HEK293 (cell line): ENCODE data around the gene GDAP2.
A peak's percentile ranks its signal among the peaks of the same experiment; 100 is the strongest.

Experiments used
- CTCF ChIA-PET: fragments of 350-600 bp; formaldehyde crosslinking; extraction: SDS; loops from one replicate; lab custom pipeline; 2021; ENCODE audit warnings: antibody characterized with exemption; lab: Yijun Ruan, JAX
- POLR2A ChIA-PET: fragments of 300-600 bp; formaldehyde crosslinking; extraction: SDS; loops from one replicate; lab custom pipeline; 2020; ENCODE audit warnings: antibody characterized with exemption, inconsistent platforms; lab: Yijun Ruan, JAX
- H3K27ac ChIP-seq: fragments of 200-500 bp; sonication (Bioruptor generic); 2 replicates; pipeline ENCODE4 v1.5.1; 2014; ENCODE audit warnings: low read depth, low read length, control low read depth, inconsistent platforms; ENCODE audit errors: extremely low read depth
- H3K36me3 ChIP-seq, 2 experiments: fragments of 200-500 bp in 1 of 2; sonication (Bioruptor generic) in 1 of 2; 1 replicate in 1 of 2; 2 replicates in 1 of 2; pipeline ENCODE4 v1.5.1; 2014 to 2017; ENCODE audit warnings: inconsistent platforms in 2 of 2, low read length in 2 of 2; ENCODE audit not compliant: control insufficient read depth in 2 of 2, insufficient read depth in 1 of 2
- H3K4me1 ChIP-seq: fragments of 200-500 bp; sonication (Bioruptor generic); 2 replicates; pipeline ENCODE4 v1.5.1; 2014; ENCODE audit warnings: mild to moderate bottlenecking, low read length, inconsistent platforms; ENCODE audit not compliant: control insufficient read depth, insufficient read depth
- H3K4me3 ChIP-seq: 2 replicates; pipeline ENCODE4 v1.5.1; 2011; ENCODE audit warnings: low read depth, mild to moderate bottlenecking, control low read depth, low read length, moderate library complexity
- H3K9me3 ChIP-seq: fragments of 200-500 bp; sonication (Bioruptor generic); 2 replicates; pipeline ENCODE4 v1.5.1; 2014; ENCODE audit warnings: low read depth, low read length, inconsistent platforms; ENCODE audit not compliant: control insufficient read depth, insufficient read depth
- BCL11A ChIP-seq: fragments of 450-650 bp; formaldehyde crosslinking; IDR thresholded peaks from 2 replicates; pipeline ENCODE4 v1.5.1; 2016; ENCODE audit warnings: low read depth, missing biosample characterization, missing genetic modification characterization
- GFI1B ChIP-seq: fragments of 450-650 bp; formaldehyde crosslinking; IDR thresholded peaks from 2 replicates; pipeline ENCODE4 v1.5.1; 2016; ENCODE audit warnings: missing biosample characterization, missing genetic modification characterization
- GLI2 ChIP-seq: fragments of 450-650 bp; formaldehyde crosslinking; IDR thresholded peaks from 2 replicates; pipeline ENCODE4; 2017; ENCODE audit warnings: missing biosample characterization, missing genetic modification characterization, low read depth, borderline replicate concordance
- HOXD13 ChIP-seq: sonication (generic); formaldehyde crosslinking; IDR thresholded peaks from 2 replicates; pipeline ENCODE4 v1.8.0; 2022; ENCODE audit warnings: missing genetic modification reagents, borderline replicate concordance
- KLF7 ChIP-seq: fragments of 450-650 bp; formaldehyde crosslinking; IDR thresholded peaks from 2 replicates; pipeline ENCODE4 v1.5.1; 2016; ENCODE audit warnings: missing biosample characterization, missing genetic modification characterization, borderline replicate concordance
- MEIS1 ChIP-seq: sonication (generic); formaldehyde crosslinking; IDR thresholded peaks from 2 replicates; pipeline ENCODE4 v1.8.1; 2022; ENCODE audit warnings: missing genetic modification reagents, mild to moderate bottlenecking, borderline replicate concordance
- PRDM6 ChIP-seq: fragments of 450-650 bp; formaldehyde crosslinking; IDR thresholded peaks from 2 replicates; pipeline ENCODE4 v1.5.1; 2017; ENCODE audit warnings: missing biosample characterization, missing genetic modification characterization
- SP2 ChIP-seq: fragments of 450-650 bp; formaldehyde crosslinking; IDR thresholded peaks from 2 replicates; pipeline ENCODE4 v1.5.1; 2016; ENCODE audit warnings: missing biosample characterization, missing genetic modification characterization
- ZNF114 ChIP-seq: fragments of 450-650 bp; formaldehyde crosslinking; IDR thresholded peaks from 2 replicates; pipeline ENCODE4 v1.5.0; 2017; ENCODE audit warnings: missing biosample characterization, missing genetic modification characterization
- ZNF23 ChIP-seq: fragments of 450-650 bp; formaldehyde crosslinking; IDR thresholded peaks from 2 replicates; pipeline ENCODE4 v1.5.1; 2016; ENCODE audit warnings: missing biosample characterization, missing genetic modification characterization, borderline replicate concordance
- ZNF324 ChIP-seq: fragments of 450-650 bp; formaldehyde crosslinking; IDR thresholded peaks from 2 replicates; pipeline ENCODE4 v1.5.1; 2016; ENCODE audit warnings: missing biosample characterization, missing genetic modification characterization
- ZNF350 ChIP-seq: fragments of 450-650 bp; formaldehyde crosslinking; IDR thresholded peaks from 2 replicates; pipeline ENCODE4 v1.5.0; 2017; ENCODE audit warnings: missing biosample characterization, mild to moderate bottlenecking, missing genetic modification characterization
- ZNF362 ChIP-seq: fragments of 450-650 bp; formaldehyde crosslinking; IDR thresholded peaks from 2 replicates; pipeline ENCODE4 v1.5.1; 2016; ENCODE audit warnings: missing biosample characterization, missing genetic modification characterization
- ZNF558 ChIP-seq: fragments of 450-650 bp; formaldehyde crosslinking; IDR thresholded peaks from 2 replicates; pipeline ENCODE4 v1.5.1; 2016; ENCODE audit warnings: missing biosample characterization, missing genetic modification characterization
- ZNF639 ChIP-seq: fragments of 450-650 bp; formaldehyde crosslinking; IDR thresholded peaks from 2 replicates; pipeline ENCODE4 v1.5.1; 2016; ENCODE audit warnings: missing biosample characterization, missing genetic modification characterization
- ZNF707 ChIP-seq: fragments of 450-650 bp; formaldehyde crosslinking; IDR thresholded peaks from 2 replicates; pipeline ENCODE4 v1.5.1; 2016; ENCODE audit warnings: missing biosample characterization, missing genetic modification characterization
- ZNF777 ChIP-seq: fragments of 450-650 bp; formaldehyde crosslinking; IDR thresholded peaks from 2 replicates; pipeline ENCODE4 v1.5.1; 2017; ENCODE audit warnings: missing biosample characterization, missing genetic modification characterization, borderline replicate concordance
- TF ChIP-seq, protein P1 (sequence below): fragments of 450-650 bp; formaldehyde crosslinking; IDR thresholded peaks from 2 replicates; pipeline ENCODE4 v1.5.1; 2016; ENCODE audit warnings: missing biosample characterization, missing genetic modification characterization
- TF ChIP-seq, protein P2 (sequence below): fragments of 450-650 bp; formaldehyde crosslinking; IDR thresholded peaks from 2 replicates; pipeline ENCODE4 v1.5.1; 2016; ENCODE audit warnings: missing biosample characterization, missing genetic modification characterization

GDAP2 gene

DNA sequence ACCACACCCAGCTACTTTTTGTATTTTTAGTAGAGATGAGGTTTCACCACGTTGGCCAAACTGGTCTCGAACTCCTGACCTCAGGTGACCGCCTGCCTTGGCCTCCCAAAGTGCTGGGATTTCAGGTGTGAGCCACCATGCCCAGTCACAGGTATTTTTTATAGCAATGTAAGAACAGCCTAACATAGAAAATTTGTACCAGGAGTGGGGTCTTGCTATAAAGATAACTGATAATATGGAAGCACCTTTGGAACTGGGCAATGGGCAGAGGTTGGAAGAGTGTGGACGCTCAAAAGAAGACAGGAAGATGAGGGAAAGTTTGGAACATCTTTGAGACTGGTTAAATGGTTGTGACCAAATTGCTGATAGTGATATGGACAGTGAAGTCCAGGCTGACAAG, 99.2 kb downstream of the GDAP2 start:
- no peaks in the 10 kb centered on the region for H3K36me3 ChIP-seq
- H3K4me3 ChIP-seq: no peak overlapping the region
- H3K27ac ChIP-seq: no peak overlapping the region
- no peaks in the 10 kb centered on the region for H3K4me1 ChIP-seq
- ChIA-PET CTCF (interaction anchor here (0.6 kb wide), 1 partner anchor 65 kb away, joined by 3 read pairs; no protein-coding TSS in a partner anchor), POLR2A (no interaction called here)
- H3K9me3 ChIP-seq: no peaks in the 10 kb centered on the region
- TF ChIP-seq ZNF707: peak; percentile 55; the same call in 1 of the 2 replicates
- no peak for TF ChIP-seq ZNF324

DNA sequence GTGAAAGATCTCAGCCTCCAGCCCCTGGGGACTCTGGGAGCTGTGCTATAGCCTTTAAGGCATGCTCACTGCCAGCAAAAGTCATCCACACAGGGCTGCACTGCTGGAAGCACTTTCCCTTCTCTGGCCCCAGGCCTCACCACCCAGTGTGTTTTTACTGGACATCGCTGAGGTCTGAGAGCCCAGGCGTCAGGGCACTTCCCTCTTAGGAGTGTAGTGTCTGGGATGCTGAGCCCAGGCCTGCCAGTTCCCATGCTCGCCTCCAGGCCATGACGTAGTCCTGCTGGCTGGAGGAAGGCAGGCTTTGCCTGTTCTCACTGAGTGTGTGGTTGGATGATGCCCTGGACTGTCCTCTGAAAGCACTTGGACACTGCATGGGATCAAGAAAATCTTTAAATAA, 101.2 kb downstream of the GDAP2 start:
- POLR2A ChIA-PET: no interaction called here
- CTCF ChIA-PET: no interaction called here
- TF ChIP-seq GFI1B (tag by site-specific recombination): no peak
- TF ChIP-seq ZNF114: no peak
- no peak for TF ChIP-seq SP2
- TF ChIP-seq, protein P1, sequence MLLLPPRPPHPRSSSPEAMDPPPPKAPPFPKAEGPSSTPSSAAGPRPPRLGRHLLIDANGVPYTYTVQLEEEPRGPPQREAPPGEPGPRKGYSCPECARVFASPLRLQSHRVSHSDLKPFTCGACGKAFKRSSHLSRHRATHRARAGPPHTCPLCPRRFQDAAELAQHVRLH (tag by site-specific recombination): no peak
- no peak for TF ChIP-seq ZNF639 (tag by site-specific recombination)
- no peak for TF ChIP-seq ZNF362 (tag by site-specific recombination)
- TF ChIP-seq HOXD13 (CRISPR knock-in tag): no peak
- TF ChIP-seq MEIS1 (CRISPR knock-in tag): no peak
- TF ChIP-seq ZNF777 (tag by site-specific recombination): no peak
- no peak for TF ChIP-seq ZNF558
- no peak for TF ChIP-seq ZNF23
- no peak for TF ChIP-seq ZNF350
- TF ChIP-seq BCL11A (tag by site-specific recombination): no peak
- no peak for TF ChIP-seq GLI2 (tag by site-specific recombination)
- no peak for TF ChIP-seq PRDM6 (tag by site-specific recombination)
- no peak for TF ChIP-seq KLF7 (tag by site-specific recombination)
- Histone ChIP-seq H3K4me1 (no peaks in the 10 kb centered on the region), H3K36me3 (no peaks in the 10 kb centered on the region), H3K4me3 (no peak overlapping the region), H3K27ac (no peak overlapping the region), H3K9me3 (no peaks in the 10 kb centered on the region)

- TF ChIP-seq KLF7 (tag by site-specific recombination): no peak
- TF ChIP-seq, protein P2, sequence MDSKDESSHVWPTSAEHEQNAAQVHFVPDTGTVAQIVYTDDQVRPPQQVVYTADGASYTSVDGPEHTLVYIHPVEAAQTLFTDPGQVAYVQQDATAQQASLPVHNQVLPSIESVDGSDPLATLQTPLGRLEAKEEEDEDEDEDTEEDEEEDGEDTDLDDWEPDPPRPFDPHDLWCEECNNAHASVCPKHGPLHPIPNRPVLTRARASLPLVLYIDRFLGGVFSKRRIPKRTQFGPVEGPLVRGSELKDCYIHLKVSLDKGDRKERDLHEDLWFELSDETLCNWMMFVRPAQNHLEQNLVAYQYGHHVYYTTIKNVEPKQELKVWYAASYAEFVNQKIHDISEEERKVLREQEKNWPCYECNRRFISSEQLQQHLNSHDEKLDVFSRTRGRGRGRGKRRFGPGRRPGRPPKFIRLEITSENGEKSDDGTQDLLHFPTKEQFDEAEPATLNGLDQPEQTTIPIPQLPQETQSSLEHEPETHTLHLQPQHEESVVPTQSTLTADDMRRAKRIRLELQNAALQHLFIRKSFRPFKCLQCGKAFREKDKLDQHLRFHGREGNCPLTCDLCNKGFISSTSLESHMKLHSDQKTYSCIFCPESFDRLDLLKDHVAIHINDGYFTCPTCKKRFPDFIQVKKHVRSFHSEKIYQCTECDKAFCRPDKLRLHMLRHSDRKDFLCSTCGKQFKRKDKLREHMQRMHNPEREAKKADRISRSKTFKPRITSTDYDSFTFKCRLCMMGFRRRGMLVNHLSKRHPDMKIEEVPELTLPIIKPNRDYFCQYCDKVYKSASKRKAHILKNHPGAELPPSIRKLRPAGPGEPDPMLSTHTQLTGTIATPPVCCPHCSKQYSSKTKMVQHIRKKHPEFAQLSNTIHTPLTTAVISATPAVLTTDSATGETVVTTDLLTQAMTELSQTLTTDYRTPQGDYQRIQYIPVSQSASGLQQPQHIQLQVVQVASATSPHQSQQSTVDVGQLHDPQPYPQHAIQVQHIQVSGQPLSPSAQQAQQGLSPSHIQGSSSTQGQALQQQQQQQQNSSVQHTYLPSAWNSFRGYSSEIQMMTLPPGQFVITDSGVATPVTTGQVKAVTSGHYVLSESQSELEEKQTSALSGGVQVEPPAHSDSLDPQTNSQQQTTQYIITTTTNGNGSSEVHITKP (tag by site-specific recombination): peak; percentile 33; the same call in 1 of the 2 replicates
- TF ChIP-seq, all 188 proteins: peak for 1
- Histone ChIP-seq H3K4me3 (no peak overlapping the region), H3K36me3 (no peaks in the 10 kb centered on the region), H3K4me1 (no peaks in the 10 kb centered on the region), H3K27ac (no peak overlapping the region), H3K9me3 (no peaks in the 10 kb centered on the region)
- CTCF ChIA-PET: interaction anchor here (0.6 to 1.3 kb wide), 3 partner anchors 9 to 115 kb away, joined by 3 to 4 read pairs (median 3); no protein-coding TSS in a partner anchor
- POLR2A ChIA-PET: no interaction called here
These were observed 102.8 kb downstream of the GDAP2 start for GRCh38 chr1:117826540-117827078.
